NCI-H128 (cell line): ENCODE data around the gene PSD2.
A peak's percentile ranks its signal among the peaks of the same experiment; 100 is the strongest.

Experiments
- DNase-seq: peaks from one replicate; lab custom pipeline; 2025; ENCODE audit not compliant: unreplicated experiment; lab: John Stamatoyannopoulos, UW

Gene PSD2

DNA sequence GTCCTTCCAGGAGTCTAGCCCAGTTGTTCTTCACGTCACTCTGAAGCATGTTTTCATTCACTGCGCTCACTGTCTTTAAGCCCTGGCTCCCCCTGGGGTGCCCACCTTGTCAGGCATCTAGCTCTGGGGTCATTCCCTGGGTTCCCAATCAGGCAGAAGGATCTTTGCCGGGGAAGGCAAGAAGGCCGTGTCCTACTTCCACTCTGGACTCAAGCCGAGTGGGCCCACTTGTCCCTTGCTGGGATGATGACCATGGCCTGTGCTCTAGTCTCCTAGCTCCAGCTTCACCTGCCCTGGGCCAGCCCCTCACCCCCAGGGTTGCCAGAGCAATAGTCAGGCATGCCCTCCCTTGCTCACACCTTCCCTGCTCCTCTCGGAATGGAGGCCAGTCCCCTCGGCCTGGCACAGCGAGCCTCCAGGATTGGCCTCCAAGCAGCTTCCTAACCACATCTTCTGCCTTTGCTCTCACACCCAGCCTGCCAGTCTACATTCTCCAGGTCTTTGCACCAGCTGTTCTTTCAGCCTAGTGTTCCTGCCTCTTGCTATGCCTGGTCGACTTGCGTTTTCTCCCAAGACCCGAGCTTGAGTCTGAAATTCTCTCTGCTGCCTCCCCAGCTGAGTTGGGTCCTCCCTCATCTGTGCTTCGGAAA is 32.2 kb upstream of the PSD2 start:
- DNase-seq = no peak

GRCh38 chr5:139763930-139764791 is 31.4 kb upstream of the PSD2 start:
- no peak for DNase-seq

GRCh38 chr5:139764886-139765408 is 30.7 kb upstream of the PSD2 start:
- no peak for DNase-seq

GRCh38 chr5:139765409-139766217 is 30.0 kb upstream of the PSD2 start:
- no peak for DNase-seq

DNA sequence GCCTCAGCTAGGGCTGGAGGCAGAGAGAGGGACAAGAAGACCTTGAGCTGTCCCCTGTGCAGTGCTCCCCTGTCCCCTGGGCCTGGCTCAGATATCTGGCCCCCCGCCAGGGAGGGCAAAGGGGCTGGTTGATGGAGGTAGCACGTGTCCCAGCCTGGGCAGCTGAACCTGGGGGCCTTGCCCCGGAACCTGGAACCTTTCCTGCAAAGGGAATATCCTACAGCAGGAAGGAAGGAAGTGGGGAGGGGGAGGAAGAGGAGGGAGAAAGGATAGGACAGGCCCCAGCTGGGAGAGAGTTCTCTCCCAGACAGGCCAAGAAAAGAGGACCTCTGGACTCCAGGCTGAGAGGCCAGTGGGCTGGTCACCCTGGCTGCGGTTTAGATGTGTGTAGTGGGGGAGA is 27.6 kb upstream of the PSD2 start:
- no peak for DNase-seq

DNA sequence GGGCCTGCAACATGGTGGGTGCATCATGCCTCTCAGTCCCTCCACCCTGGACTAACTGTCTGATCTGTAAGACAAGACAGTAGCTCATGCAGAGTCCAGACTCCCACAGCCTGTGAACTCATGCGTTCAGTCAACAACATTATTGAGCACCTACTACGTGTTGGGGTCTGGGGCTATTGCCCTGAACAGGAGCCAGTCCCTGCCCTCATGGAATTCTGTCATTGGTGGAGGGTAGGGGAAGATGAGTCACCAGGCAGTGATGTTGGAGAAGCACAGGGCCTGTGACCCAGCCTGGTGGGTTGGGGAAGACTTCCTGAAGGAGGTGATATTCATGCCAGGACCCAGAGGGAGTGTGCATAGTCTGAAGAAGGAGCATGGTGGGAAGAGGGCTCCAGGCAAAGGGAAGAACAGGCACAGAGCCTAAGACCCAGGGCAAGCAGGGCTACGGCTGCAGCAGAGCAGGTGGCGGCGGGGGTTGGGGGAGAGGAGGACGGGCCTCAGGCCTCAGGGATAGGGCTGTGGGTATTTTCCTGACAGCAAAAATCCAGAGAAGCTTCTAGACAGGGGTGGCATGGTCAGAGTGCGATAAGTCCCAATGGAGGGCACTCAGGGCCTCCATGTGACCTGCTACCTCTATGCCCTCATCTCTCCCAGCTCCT is 26.7 kb upstream of the PSD2 start:
- no peak for DNase-seq

- DNase-seq = no peak
These were observed 26.1 kb upstream of the PSD2 start for GRCh38 chr5:139769477-139769876.

- no peak for DNase-seq
These were observed 24.9 kb upstream of the PSD2 start for GRCh38 chr5:139770722-139771121.

DNA sequence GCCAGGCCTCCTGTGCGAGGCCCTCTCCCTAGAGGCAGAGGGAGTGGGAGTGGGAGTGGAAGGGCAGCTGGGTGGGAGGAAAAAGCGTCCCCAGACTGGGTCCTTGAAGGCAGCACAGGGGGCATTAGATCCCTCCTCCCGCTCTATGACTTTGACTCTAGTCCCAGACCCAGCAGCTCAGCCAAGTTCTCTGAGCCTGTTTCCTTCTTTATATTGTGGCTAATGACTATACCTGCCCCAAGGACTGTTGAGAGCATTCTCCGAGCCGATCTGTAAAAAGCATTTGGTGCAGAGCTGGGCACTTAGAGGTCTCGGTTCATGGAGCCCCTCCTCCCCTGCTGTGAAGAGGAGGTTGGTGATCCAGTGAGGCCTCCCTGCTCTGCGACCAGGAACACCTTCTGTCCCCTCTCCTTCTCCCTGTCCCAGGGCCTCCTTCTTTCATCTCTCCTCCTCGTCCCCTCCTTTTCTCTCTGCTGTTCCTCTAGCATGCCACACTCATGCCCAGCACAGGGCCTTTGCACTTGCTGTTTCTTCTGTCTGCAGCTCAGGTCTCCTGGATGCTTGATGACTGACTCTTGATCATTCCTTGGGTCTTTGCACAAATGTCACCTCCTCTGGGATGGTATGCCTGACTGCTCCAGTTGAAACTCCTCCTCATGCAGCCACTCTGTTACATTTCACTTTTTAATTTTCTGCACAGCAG is 23.4 kb upstream of the PSD2 start:
- DNase-seq = no peak

DNA sequence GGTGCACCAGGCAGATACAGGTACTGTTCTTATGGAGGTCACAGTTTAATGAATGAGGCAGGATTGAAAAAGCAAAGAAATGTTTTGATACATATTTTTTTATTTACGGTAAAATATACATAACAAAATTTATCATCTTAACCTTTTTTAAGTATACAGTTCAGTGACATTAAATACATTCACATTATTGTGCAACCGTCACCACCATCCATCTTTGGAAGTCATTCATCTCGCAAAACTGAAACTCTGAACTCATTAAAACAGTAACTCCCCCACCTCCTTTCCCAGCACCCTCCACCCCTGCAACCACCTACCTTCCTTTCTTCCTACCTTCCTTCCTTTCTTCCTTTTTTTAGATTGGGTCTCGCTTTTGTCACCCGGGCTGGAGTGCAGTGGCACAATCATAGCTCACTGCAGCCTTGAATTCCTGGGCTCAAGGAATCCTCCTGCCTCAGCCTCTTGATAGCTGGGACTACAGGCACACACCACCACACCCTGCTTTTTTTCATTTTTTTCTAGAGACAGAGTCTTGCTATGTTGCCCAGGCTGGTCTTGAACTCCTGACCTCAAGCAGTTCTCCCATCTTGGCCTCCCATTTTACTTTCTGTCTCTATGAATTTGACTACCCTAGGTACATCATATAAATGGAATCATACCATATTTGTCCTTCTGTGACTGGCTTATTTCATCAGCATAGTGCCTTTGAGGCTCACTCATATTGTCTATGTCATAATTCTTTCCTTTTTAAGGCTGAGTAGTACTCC is 22.5 kb upstream of the PSD2 start:
- no peak for DNase-seq

DNA sequence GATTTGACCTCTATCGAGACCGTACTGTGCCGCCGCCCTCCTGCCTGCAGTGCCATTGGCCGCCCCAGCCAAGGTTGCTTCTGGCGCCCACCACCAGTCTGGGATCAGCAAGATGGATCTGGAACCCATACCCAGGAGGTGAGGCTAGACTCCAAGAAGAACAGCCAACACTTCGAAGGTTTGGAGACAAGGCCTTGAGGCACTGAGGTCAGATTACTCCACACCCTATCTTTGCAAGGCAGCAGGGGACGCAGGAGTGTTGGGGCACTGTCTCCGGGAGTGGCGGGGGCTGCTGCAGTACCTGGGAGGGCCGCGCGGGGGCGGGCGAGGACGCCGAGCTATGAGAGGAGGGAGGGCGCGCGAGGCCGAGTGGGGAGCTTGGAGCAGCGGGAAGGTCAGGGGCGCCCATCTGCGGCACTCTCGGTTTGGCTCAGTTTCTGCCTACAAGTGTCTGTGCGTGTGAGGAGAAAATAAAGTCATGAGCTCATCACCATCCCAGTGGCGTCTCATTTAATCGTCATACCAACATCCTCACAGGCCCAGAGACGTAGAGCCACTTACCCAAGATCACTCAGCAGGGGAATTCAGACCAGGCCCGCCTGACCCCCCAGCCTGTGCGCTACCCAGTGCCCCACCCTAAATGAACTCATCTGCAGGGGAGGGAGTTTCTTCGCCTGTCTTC is 20.5 kb upstream of the PSD2 start:
- no peak for DNase-seq

DNA sequence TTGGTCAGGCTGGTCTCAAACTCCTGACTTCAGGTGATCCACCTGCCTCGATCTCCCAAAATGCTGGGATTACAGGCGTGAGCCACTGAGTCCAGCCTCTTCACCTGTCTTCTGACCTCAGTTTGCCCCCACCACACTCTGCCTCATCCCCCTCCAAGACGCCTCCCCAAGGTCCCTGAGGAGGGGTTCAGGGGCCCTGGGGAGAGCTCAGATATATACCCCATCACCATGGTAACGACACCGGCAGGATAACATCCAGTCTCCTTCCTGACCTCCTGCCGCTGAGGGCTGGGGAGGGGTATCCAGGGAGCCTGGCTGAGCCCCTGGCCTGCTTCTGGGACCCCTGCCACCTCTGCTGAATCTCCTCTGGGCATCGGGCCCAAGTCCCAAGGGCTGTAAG is 19.7 kb upstream of the PSD2 start:
- no peak for DNase-seq

DNA sequence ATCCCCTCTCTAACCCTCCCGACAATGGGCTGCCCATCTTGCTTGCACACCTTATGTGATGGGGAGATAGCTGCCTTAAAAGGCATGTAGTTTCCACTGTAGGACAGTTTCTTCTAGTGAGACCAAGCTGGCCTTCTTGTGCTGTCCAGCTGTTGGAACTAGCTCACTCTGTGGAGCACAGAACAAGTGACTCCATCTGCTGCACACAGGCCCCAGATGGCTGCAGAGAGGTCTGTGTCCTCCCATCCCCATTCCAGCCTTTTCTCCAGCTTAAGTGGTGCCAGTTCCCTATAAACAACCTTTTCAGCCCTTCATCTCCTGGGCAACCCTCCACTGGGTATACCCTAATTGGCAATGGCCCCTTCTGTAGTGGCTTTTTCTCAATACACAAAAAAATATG is 18.7 kb upstream of the PSD2 start:
- DNase-seq = no peak

GRCh38 chr5:139783436-139783965 is 12.1 kb upstream of the PSD2 start:
- DNase-seq = no peak

DNA sequence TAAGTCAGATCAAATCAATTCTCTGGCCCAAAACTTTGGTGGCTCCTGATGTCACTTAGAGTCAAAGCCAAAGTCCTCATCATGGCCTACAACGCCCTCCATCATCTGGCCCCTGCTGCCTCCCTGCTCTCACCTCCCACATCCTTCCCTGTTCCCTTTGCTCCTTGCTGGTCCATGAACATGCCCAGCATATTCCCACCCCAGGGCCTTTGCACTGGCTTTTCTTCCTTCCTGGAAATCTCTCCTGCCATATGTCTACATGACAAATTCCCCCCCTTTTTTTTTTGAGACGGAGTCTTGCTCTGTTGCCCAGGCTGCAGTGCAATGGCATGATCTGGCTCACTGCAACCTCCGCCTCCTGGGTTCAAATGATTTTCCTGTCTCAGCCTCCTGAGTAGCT is 11.1 kb upstream of the PSD2 start:
- DNase-seq = no peak

- no peak for DNase-seq
These were observed 8.4 kb upstream of the PSD2 start for GRCh38 chr5:139787257-139787567.

GRCh38 chr5:139787568-139788293 is 7.9 kb upstream of the PSD2 start:
- DNase-seq = peak; percentile 71

DNA sequence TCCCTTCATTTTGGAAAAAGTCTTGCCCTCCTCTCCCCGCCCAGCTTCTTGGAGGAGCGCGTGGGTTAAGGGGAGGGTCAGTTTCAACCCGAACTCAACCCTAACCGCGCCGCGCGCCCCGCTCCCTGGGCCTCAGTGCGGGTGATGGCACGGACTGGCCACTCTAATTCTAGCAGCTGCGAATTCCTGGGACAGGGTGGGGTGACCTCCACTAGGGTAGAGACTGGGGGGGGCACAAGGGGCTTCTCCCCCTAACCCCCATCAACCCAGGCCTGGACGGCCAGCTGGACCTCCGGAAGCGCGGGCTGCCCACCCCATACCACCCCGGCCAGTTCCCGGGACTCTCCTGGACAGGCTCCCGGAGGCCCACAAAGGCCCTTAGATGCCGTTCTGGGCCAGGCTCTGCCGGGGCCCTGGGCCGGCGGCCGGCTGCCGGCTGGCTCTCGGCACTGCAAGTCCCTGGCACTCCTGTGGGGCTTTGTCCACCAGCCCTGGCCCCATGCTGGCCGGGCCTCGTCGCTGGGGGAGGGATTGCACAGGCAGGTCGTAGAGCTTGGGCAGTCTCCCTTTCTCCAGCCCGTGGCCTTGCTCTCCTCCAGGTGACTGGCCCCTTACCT is 7.2 kb upstream of the PSD2 start:
- DNase-seq = no peak
